ENCODE measurements around the gene FOXC1.

The FOXC1 gene

GRCh38 chr6:1603708-1604107, 6.0 kb upstream of the FOXC1 start:
- no peak overlapping the region for H3K4me3 ChIP-seq (replicated peaks; ENCODE audit: low read depth, low read length)
- TF ChIP-seq CTCF (IDR thresholded peaks at IDR 0.05; ENCODE audit: low read length, missing control alignments) = no peak
- DNase-seq (ENCODE audit: low read depth) = no peak

GRCh38 chr6:1604158-1605003, 5.3 kb upstream of the FOXC1 start:
- TF ChIP-seq CTCF (IDR thresholded peaks at IDR 0.05; ENCODE audit: low read length, missing control alignments) = peak; percentile 38
- peak; percentile 48 for DNase-seq (ENCODE audit: low read depth)
- H3K4me3 ChIP-seq (replicated peaks; ENCODE audit: low read depth, low read length) = peak overlapping the region; percentile 45

GRCh38 chr6:1605004-1605892, 4.5 kb upstream of the FOXC1 start:
- TF ChIP-seq CTCF (IDR thresholded peaks at IDR 0.05; ENCODE audit: low read length, missing control alignments) = no peak
- DNase-seq (ENCODE audit: low read depth) = no peak
- peak overlapping the region; percentile 45 for H3K4me3 ChIP-seq (replicated peaks; ENCODE audit: low read depth, low read length)

- DNase-seq (ENCODE audit: low read depth) = no peak
- TF ChIP-seq CTCF (IDR thresholded peaks at IDR 0.05; ENCODE audit: low read length, missing control alignments) = no peak
- H3K4me3 ChIP-seq (replicated peaks; ENCODE audit: low read depth, low read length) = no peak overlapping the region
Measured at GRCh38 chr6:1605893-1606779, 3.6 kb upstream of the FOXC1 start.

GRCh38 chr6:1606780-1607515, 2.8 kb upstream of the FOXC1 start:
- TF ChIP-seq CTCF (IDR thresholded peaks at IDR 0.05; ENCODE audit: low read length, missing control alignments) = no peak
- H3K4me3 ChIP-seq (replicated peaks; ENCODE audit: low read depth, low read length) = no peak overlapping the region
- DNase-seq (ENCODE audit: low read depth) = no peak
